Posterior vena cava (tissue), 2 donors: ENCODE measurements around the gene SLC35E2B. TPM values are rescaled to one million over a fixed set of nuclear protein-coding genes. Genes with fewer than 3 reads are reported as not detected.
"Not testable (repeated sequence)": the region's sequence is repeated elsewhere in the genome, so short reads cannot be mapped to it uniquely, and the experiment has no call there.

ENCODE experiments used
- DNase-seq: peaks from one replicate; pipeline ENCODE4 v3.0.0-alpha.2; 2020; ENCODE audit warnings: low spot score
- intact Hi-C, 2 donors: fragments of 100-400 bp; cut with DNase I; formaldehyde crosslinking; loops; one replicate each; pipeline versions ENCODE4 v1.14.1 to v1.14.2; 2022 to 2023
- total RNA-seq, 2 donors: library from RNA; stranded (reverse); fragmentation: NEBNext Ultra II Directional; extraction: Animal tissue kit (Norgen Biotek cat#: 25700); gene quantifications; one replicate each; pipeline ENCODE4 v1.2.1, GENCODE V29; 2021
- donor health status: DM: yes; HTN: yes; CAD: no.
- donor health status: DM: yes; HTN: yes; CAD: no.

SLC35E2B gene
- total RNA-seq, 2 donors from 2014 or later, result 20.7 to 27.7 TPM

DNA sequence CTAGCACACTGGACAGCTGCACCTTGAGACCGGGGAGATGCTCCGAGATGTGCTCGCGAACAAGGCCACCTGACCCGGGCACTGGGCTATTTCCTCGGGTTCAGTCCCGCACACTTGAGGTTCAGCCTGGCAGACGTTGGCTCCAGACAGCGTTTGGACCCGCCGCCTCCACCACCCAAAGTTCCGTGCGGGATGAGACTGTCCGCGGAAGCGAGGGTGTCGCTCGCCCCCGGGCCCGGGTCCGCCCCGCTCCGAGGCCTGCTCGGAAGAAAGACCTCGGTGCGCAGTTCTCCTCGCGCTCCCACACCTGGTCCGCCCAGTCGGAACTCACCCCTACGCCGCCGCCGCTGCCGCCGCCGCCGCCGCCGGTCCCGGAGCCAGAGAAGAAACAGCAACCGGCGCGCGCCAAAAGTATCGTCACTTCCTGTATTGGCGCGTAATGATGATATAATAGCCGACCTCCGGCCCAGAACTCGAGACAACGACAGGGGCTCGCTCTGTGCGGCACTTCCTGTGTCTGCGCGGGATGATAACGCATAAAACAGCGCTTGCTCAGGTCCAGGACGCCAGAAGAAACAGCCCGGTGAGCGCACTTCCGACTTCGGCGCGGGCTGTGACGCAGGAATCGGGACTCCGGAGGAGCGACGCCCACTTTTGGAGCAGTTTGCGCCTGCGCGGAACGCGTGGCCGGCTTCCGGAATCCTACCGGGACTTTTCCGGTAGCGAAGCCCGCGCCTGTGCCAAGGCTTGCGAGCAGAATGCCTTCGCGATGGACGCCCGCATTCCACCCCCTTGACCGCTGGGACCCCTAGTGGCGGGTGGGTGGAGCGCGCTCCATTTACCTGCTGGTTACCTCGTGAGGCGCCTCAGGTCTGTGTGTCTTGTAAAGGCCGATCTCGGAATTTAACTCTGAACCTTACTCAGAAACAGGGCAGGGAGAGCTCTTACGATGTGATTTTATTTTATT is 33.7 kb downstream of the SLC35E2B start, which contains the start of gene CDK11B:
CDK11B (minus strand) TSS at position 422 of the 967 bp plus-strand sequence. CDS start 1,519 bp downstream, outside the sequence.
- peak; percentile 97 for DNase-seq
- intact Hi-C loops, result not testable (repeated sequence)

DNA sequence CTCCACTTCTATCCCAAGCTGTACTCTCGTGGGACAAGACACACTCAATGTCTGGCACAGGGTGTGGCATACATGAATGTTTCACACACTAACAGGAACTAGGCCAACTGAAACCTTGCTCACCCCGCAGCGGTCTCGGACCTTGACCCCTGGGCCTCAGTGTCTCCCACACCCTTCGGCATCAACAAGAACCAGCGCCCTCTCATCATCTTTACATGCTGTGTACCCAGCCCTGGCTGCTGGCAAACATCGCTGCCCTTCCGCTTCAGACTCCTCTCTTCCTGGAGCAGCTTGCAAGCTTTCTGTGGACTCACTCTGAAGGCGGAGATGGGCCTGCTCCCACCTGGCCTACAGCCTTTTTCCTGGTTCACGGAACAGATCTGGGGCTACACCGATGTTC is 44.3 kb downstream of the SLC35E2B start:
- intact Hi-C loops, result not testable (repeated sequence)
- peak; percentile 30 for DNase-seq

DNA sequence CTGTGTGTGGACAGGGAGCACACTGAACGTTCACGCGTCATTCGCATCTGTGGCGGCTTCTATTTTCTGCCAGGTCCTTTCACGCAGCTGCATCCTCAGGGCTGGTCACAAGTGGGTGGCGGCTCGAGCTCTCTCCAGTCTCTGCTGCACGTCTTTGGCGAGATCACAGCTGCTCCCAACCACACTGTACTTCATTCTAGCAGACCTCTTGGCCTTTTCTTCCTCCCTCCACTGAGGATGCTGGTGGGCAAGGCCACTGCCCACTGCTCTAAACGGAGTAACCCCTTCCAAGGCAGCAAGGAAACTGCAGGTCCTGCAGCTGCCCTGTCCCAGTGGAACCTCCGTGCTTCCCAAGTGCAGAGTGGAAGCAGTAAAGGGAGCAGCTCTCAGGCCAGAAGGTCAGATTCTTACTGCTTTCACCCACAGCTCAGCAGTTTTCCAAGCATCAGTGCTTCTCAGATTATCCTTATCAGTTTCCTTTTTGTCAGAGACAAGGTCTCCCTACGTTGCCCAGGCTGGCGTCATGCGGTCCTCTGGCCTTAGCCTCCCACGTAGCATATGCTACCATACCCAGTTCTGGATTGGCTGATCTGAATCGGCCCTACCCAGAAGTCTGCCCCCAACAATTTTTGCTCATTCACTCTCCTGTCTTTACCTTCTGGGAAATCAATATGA is 44.9 kb downstream of the SLC35E2B start:
- intact Hi-C loops, result not testable (repeated sequence)
- peak; percentile 19 for DNase-seq

DNA sequence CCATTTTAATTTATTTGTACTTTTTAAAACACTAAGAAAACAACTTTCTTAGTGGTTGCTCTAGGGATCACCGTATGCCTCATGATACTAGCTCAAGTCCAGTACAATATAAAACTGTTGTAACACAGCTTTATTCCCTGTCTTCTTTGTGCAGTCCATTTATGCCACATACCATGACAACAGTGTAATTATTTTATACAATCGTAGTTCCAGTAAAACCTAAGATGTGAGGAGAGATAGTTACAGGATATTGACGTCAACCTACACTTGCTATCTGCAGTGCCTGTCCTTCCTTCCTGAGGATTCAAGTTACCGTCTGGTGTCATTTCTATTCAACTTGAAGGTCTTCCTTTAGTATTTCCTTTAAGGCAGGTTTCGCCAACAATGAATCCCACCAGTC is 46.3 kb downstream of the SLC35E2B start:
- DNase-seq, intact Hi-C loops: not testable (repeated sequence)

DNA sequence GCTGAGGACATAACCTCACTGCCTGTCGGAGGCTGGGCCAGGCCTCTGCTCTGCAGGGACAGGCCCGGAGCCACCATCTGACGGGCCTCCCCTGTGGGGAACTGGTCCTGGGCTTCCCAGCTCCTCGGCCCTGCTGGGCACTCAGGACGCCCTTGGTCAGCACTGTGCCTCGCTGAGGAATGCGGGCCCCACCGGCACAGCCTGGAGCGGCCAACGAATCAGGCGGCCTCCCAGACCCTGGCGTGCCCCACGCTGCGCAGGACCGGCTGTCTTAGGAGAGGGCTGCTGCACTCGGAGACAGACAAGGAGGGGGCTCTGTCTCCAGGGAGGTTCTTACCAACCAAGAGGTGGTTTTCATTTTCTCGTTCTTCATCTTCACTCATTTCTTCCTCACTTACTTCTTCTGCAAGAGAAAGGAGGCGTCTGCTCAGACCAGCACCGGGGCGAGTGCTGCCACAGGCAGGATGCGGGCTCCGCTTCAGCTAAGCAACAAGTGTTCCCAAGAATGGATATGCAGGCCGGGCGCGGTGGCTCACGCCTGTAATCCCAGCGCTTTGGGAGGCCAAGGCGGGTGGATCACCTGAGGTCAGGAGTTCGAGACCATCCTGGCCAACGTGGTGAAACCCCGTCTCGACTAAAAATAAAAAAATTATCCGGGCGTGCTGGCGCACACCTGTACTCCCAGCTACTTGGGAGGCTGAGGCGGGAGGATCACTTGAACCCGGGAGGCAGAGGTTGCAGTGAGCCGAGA is 51.7 kb downstream of the SLC35E2B start:
- peak; percentile 19 for DNase-seq

DNA sequence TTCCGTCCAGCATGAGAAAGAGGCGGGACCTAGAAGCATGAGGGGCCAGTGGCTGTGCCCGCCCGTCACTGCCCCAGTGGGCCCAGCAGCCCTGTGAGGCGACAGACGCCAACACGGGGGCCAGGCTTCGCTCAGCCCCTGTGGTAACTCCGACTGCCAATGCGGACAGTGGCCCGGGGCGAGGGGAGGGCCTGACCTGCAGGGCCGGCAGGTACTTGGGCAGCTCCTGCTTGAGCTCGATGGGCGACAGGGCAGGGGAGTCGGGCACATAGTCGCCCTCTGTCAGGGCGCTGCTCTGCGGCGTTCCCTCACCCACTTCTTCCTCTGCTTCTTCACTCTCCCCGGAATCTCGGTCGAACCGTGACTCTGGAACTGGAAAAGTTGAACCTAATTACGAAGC is 52.5 kb downstream of the SLC35E2B start:
- intact Hi-C loops, result not testable (repeated sequence)
- peak; percentile 34 for DNase-seq

More for the DNA sequence above, 51.7 kb downstream of the SLC35E2B start:
- intact Hi-C loops, result not testable (repeated sequence)

DNA sequence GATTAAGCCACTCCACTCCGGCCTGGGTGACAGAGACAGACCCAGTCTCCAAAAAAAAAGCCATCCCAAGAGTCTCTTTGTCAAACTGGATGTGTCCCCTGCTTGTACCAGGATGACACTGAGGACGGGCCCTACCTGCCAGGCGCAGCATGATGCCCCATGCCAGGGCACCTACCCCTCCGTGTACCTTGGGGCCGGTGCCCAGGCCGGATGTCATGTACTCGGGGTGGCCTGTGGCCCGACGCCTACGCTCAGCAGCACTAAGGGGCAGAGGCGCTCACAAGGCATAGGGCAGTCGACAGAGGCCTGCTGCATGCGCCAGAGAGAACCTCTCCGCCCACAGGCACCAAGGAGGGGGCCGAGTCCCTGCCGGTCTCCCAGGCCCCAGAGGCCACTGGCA is 53.2 kb downstream of the SLC35E2B start:
- peak; percentile 13 for DNase-seq
- intact Hi-C loops, result not testable (repeated sequence)

DNA sequence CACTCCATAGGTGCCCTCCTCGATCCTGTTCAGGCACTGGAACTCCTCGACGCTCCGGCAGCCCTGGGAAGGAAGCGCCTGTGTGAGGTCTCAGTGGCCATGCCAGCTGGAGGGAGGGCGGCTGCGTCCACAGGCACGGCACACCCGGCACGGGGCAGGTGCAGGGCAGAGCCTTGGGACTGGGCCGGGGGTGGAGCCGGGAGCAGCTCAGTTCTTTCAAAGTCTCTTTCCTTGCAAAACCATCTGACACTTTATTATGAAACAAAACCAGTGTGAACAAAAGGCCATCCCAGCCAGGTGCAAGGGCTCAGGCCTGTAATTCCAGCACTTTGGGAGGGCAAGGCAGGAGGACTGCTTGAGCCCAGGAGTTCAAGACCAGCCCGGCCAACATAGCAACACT is 54.1 kb downstream of the SLC35E2B start:
- intact Hi-C loops, DNase-seq: not testable (repeated sequence)

DNA sequence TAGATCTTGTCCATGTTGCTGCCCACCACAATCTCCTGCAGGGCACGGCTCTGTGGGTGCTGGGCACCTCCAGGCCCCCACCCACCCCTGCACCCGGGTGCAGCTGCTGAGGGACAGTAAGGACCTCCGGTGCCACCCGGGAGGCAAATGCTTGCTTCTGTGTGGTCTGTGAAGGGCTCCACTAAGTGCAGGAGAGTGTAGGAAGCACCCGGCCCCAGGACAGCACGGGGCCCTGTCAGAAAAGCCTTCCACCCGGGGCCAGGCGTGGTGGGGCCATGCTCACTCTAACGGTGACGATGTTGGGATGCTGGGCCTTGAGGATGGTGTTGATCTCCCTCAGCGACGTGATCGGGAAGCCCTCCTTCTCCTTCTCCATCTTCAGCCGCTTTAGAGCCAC is 55.1 kb downstream of the SLC35E2B start:
- intact Hi-C loops, DNase-seq: not testable (repeated sequence)

DNA sequence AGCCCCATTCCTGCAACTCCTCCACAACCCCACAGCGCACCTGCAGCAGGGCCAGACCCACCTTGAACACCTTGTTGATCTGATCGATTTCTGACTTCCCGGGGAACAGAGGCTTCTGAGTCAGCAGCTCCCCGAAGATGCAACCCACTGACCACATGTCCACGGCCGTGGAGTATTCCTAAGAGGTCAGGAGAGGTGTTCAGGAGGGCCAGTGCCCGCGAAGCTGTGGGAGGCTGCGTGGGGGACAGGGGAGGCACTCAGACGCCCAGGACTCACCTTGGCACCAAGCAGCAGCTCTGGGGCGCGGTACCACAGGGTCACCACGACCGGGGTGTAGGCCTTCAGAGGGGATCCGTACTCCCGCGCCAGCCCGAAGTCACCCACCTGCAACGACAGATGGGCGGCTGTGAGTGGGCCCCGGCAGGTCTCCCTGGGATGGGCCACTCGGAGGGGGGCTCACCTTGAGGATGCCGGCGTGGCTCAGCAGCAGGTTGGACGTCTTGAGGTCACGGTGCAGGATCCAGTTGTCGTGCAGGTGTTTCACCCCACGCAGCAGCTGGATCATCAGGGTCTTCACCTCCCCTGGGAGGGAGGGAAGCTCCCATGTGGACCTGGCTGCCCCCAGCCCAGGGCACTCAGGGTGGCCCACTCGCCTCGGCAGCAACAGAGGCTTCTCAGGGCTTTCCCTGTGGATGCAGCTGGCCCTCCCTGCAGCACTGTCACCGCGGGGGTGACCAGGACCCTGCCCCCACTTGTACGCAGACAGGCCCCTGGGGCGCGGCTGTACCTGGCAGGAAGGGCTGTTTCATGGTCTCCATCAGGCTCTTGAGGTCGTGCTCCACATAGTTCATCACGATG is 55.7 kb downstream of the SLC35E2B start:
- DNase-seq, result peak; percentile 69
- intact Hi-C loops, result not testable (repeated sequence)

DNA sequence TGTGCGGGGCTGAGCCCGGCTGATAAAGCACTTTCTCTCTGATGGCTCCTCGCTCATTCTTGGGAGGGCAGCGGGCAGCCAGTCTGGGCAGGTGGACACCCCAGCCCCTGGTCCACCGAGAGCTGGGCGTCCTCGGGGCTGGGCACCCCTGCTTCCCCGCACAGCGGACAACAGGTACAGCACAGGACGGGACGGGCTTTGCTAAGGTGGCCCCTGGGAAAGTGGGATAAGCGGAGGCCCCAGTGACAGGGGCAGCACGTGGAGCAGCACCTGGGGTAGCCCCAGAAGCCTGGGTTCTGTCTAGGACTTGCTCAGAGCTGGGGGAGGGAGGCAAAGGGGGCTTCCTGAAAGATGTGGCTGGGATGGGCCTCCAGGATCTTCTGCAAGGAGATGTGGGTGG is 58.0 kb downstream of the SLC35E2B start:
- DNase-seq, result peak; percentile 46
- intact Hi-C loops, result not testable (repeated sequence)

DNA sequence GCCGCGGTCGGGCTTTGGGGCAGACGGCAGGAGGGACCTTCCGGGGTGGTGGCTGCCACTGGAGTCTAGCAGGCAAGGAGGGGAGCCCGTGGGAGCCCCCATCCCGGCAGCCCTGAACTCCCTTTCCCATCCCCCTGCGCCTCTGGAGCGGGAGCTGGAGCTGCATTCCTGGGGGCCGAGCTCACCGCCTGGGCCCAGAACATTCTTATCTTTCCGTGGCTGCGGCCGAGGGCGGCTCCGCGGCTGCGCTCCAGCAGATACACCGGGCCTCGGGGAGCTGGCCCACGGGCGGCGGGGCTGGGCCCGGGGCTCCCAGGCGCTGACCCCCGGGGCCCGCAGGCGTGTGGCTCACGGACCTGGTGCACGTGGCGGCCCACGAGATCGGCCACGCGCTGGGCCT is 59.2 kb downstream of the SLC35E2B start:
- DNase-seq, intact Hi-C loops: not testable (repeated sequence)

DNA sequence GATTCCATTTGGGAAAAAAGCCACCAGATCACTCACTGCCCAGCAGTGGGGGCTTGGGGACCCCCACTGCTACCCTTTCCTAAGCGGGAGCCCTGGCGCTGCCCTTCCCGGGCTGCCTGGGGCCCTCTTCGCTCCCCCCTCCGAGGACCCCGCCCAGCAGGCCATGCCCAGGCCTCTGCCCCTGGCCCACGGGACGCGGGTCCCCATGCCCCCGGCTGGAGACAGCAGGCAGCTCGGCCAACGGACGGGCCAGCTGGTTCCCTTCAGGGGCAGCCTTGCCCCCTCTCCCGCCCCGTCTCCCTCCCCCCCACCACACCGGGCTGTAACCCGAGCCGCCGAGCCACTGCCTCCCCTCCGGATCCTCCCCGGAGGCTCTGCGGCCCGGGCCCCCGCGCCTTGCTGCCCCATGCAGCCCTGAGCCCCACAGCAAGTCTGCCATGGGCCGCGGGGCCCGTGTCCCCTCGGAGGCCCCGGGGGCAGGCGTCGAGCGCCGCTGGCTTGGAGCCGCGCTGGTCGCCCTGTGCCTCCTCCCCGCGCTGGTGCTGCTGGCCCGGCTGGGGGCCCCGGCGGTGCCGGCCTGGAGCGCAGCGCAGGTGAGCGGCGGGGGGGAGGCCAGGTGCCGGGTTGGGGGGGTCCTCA is 60.7 kb downstream of the SLC35E2B start, which contains the start of gene MMP23B:
MMP23B (plus strand) TSS at position 392 of the 639 bp plus-strand sequence; CDS start at position 438, 46 bp downstream.
- intact Hi-C loops, result no loop called here
- DNase-seq, result peak; percentile 81

DNA sequence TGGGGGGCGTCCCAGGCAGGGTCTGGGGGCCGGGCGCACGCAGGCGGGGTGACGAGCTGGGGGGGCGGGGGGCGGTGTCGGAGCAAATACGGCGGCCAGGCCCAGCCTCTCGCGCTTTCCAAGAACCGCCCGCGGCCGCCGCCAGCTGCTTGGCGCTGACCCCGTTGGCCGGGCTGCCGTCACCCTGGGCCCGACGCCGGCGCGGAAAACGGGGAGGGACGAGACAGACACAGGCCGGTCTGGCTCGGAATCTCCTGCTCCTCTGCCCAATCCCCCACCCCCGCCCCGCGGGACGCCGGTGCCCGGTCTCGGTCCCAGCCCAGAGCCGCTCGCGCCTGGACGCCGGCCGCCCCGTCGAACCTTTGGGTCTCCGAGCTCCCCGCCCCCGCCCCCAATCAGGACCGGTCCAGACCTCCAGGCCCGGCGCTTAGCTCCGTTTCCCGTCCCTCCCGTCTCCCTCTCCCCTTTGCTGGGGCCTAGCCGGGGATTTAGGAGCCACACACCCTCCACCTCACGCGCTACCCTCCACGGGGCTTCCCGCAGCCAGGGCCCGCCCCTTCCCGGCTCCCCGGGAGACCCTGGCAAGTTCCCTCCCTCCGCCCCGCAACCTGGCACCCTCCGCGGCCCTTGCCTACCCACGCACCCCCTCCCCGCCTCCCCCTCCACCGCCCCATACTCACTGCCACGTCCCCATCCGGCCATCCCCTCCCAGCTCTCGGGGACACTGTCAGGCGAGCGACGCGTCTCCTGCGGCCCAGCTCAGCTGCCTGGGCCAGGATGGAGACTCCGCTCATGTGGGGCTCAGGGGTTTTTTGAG is 61.4 kb downstream of the SLC35E2B start:
- intact Hi-C loops, result no loop called here

DNA sequence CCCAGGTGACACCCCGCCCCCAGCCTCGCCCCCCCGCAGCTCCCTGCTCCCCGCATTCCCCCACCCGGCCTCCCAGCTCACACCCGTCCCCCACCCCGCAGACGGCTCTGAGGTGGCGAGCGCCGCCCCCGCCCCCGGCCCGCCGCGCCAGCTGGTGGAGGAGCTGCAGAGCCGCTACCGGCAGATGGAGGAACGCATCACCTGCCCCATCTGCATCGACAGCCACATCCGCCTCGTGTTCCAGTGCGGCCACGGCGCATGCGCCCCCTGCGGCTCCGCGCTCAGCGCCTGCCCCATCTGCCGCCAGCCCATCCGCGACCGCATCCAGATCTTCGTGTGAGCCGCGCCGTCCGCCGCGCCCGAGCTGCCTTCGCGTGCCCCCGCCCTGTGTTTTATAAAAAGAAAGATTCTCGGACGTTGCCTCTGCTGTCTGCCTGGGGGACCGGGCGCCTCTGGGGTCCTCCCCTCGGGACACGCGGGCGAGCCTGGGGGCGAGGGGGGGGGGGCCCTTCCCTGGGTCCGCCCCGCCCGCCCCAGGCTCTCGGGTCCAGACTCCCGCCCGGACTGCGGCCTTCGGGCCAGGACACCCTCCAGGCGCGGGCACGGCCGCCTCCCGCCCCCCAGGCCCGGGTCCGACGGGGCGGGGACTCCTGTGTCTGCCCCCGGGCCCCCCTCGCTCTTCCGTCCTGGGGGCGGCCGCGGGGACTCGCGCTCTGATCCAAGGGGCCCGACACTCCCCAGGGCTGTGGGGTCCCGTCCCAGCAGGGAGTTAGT is 62.2 kb downstream of the SLC35E2B start:
- intact Hi-C loops, result no loop called here
- DNase-seq, result peak; percentile 95

More for the DNA sequence above, 61.4 kb downstream of the SLC35E2B start:
- peak; percentile 96 for DNase-seq

DNA sequence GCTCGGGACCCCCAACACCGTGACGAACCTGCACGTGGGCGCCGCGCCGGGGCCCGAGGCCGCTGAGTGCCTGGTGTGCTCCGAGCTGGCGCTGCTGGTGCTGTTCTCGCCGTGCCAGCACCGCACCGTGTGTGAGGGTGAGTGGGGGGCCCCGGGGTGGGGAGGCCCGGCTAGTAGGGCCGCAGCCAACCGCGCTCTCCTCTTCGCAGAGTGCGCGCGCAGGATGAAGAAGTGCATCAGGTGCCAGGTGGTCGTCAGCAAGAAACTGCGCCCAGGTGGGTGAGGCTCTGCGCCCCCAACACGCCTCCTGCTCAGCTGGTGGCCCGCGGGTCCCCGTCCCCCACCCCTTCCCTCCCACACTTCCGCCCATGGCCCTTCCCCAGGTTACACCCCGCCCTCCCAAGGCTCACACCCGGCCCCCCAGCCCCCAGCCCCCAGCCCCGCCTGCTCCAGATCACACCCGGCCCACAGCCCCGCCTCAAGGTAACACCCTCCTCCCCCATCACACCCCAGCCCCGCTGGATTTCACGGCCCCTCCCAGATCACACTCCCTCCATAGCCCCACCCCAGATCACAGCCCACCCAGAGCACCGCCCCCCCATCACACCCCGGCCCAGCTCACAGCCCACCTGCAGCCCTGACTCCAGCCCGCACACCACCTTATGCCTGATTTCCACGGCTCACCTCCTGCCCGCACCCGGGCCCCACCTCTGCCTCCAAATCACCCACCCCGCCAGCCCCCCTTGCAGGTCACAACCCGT is 63.0 kb downstream of the SLC35E2B start:
- intact Hi-C loops, result no loop called here
- DNase-seq, result peak; percentile 83
